ENCODE measurements around the gene IFT122.
"Not testable (repeated sequence)": the region's sequence is repeated elsewhere in the genome, so short reads cannot be mapped to it uniquely, and the experiment has no call there.

Gene IFT122

DNA sequence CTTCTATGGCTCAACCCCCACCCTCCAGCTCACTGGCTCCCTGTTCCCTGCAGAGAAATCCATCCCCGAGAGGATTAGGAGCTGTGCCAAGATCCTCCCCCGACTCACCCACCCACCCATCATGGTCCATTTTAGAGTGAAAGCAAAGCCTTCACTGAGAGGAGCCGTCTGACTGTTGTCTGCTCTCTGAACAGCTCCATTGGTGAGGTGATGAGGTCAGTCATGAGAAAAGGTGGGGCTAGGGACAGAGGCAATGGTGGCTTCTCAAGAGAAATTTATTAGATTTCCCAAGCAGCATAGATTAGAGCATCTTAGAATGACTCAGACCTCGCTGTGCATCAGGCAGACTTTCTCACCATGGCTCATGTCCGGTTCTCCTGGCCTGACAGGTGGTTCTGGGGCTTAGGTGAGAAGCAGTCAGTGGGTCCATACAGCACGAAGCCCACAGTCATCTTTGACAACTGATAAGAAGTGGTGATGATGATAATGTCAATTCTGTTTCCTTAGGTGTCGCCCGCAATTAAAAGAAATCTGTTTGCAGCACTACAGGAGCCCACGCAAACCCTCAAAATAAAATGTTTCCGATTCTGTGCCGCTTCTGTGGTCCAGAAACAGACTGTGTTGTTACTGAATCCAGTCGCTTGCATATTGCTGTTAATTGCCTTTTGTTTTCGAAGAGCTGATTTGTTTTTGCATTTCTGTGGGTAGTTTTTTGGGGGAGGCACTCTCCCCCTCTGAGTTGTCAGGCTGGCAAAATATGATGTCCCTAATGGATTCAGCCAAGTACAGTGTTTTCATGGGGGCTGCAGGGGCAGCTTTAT is 63.7 kb downstream of the IFT122 start:
- in situ Hi-C loops (cut with HindIII; ENCODE audit: low pct_unique_long_range_greater_than_20kb, low sequenced_read_pairs): no loop called here
- DNase-seq (ENCODE audit: low read depth in 1 of 2, low spot score in 1 of 2): no peak
- no peak for TF ChIP-seq JUND (IDR thresholded peaks at IDR 0.05; ENCODE audit: low read depth)

DNA sequence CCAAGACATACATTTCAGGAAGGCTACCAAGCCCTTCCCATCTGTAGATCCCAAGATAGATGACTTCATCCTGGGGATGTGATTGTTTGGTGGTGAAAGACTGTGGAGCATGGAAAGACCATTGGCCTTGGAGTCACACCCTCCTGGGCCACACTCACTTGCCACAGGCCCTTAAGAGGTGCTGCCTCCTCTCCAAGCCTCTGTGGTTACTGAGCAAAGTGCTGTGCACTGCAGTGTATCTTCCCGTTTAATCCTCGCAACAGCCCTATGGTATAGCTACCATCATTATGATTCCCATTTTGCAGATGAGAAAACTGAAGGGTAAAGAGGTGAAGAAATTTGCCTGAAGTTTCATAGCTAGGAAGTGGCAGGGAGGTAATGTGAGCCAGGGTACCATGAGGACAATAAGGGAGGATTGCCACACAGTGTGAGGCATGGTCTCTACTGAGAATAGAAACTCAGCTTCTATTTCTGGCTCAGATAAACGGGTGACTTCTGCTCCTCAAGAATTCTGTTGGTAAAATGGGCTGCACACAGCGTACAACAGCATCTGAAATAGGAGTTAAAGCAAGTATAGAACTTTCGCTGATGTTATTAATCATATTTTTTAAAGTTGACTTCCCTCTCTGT is 64.6 kb downstream of the IFT122 start:
- no peak for TF ChIP-seq JUND (IDR thresholded peaks at IDR 0.05; ENCODE audit: low read depth)
- in situ Hi-C loops (cut with HindIII; ENCODE audit: low pct_unique_long_range_greater_than_20kb, low sequenced_read_pairs): no loop called here
- DNase-seq (ENCODE audit: low read depth in 1 of 2, low spot score in 1 of 2): no peak

DNA sequence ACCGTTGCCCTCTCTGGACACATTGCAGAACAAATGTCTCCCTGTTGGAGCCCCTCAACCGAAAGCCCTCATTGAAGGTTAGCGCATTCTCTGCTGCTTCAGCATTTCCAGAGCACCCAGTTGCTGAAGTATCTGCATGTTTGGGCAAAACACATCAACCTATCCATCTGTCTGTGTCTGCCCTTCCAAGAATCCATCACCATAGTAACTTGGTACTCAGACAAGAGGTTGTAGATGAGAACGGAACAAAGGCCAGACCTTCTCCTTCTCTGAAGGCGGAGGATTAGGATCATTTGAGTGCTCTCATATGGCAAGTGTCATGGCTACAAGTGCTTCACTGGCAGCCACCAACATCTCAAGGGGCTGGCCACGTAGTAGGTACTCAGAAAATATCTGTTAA is 65.3 kb downstream of the IFT122 start:
- in situ Hi-C loops (cut with HindIII; ENCODE audit: low pct_unique_long_range_greater_than_20kb, low sequenced_read_pairs): no loop called here
- no peak for TF ChIP-seq JUND (IDR thresholded peaks at IDR 0.05; ENCODE audit: low read depth)
- no peak for DNase-seq (ENCODE audit: low read depth in 1 of 2, low spot score in 1 of 2)

DNA sequence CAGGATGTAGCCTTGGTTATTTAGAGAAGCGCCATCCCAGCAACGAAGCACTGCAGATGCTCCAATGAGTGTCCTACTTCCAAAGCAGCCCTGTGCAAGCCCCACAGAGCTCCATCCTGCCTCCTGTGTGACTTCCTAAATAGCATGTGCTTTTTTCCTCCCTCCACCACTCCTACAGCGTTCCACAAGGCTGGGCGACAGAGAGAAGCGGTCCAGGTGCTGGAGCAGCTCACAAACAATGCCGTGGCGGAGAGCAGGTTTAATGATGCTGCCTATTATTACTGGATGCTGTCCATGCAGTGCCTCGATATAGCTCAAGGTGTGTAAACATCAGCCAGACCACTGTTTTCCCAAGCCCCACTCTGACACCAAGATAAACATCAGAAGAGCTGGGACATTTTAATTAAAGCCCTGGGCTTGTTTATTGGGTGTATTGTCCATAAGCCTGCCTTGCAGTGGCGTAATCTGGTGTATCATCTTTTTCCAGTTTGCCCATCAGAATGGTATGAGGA is 66.3 kb downstream of the IFT122 start:
- in situ Hi-C loops (cut with HindIII; ENCODE audit: low pct_unique_long_range_greater_than_20kb, low sequenced_read_pairs): no loop called here
- TF ChIP-seq JUND (IDR thresholded peaks at IDR 0.05; ENCODE audit: low read depth): peak; percentile 82; the same call in 1 of the 2 replicates
- peak in 1 of 2 experiments; percentile 96 for DNase-seq (ENCODE audit: low read depth in 1 of 2, low spot score in 1 of 2)

DNA sequence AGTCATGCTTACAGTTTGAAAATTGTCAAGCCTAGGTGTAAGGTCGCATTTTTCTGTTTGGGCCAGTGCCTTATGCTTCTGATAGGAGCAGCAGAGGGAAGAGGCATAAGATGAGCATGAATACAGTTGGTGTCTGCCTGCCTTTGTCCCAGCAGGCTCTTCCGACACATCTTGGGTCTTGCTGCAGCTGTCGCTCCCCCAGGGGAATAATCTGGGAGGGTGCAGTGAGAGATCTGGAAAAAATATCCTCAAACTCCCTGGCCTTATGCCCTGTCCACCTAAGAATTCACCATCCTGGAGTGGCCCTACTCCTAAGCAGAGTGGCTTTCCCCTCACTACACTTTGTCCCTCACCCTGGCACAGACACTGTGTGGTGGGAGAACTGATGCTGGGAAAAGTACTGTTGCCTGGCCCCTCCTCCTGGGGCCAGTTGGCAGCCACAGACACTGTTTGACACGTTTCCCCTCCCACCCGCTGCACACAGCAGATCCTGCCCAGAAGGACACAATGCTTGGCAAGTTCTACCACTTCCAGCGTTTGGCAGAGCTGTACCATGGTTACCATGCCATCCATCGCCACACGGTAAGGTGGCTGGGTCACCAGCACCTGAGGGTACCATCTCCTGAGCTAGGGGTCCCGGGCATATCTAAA is 67.3 kb downstream of the IFT122 start:
- DNase-seq (ENCODE audit: low read depth in 1 of 2, low spot score in 1 of 2): peak in 1 of 2 experiments; percentile 71
- no peak for TF ChIP-seq JUND (IDR thresholded peaks at IDR 0.05; ENCODE audit: low read depth)
- in situ Hi-C loops (cut with HindIII; ENCODE audit: low pct_unique_long_range_greater_than_20kb, low sequenced_read_pairs): no loop called here

DNA sequence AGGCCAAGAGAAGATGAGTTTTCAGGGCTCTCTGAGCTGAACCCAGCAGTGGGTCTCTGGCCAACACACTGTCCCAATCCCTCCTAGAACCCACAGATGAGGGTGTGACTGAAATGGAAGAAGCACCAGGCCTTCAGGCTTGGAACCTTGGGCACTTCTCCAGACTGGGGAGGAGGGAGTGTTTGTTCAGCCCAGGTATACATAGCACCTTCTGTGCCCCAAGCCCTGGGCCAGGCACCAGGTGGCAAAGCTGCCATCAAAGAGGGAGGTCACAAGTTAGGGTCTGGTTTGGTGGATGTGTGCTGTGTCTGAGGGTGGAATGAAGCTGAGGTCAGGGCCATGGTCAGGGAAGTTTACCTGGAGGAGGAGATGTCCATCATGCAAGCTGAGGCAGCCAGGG is 72.6 kb downstream of the IFT122 start:
- TF ChIP-seq JUND (IDR thresholded peaks at IDR 0.05; ENCODE audit: low read depth): no peak
- in situ Hi-C loops (cut with HindIII; ENCODE audit: low pct_unique_long_range_greater_than_20kb, low sequenced_read_pairs): no loop called here
- peak in 1 of 2 experiments; percentile 93 for DNase-seq (ENCODE audit: low read depth in 1 of 2, low spot score in 1 of 2)

DNA sequence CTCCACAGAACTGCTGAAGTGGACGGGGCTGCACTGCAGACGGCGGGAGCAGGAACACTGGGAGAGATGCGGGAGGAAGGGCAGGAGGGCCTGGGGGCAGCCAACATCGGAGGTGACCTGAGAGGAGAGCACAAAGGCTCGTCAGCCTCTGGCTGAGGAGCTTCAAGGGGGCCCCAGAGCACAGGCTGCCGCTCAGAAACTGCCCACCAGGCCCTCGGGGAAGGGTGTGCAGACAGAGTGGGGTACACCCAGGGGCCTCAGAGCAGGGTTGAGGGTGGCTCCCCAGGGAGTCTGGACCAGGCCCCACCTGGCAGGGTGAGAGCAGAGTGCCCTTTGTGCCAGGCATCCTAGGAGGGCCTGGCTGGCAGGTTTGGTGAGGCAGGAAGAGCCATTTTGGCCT is 73.7 kb downstream of the IFT122 start:
- TF ChIP-seq JUND (IDR thresholded peaks at IDR 0.05; ENCODE audit: low read depth): no peak
- in situ Hi-C loops (cut with HindIII; ENCODE audit: low pct_unique_long_range_greater_than_20kb, low sequenced_read_pairs): no loop called here
- DNase-seq (ENCODE audit: low read depth in 1 of 2, low spot score in 1 of 2): no peak

DNA sequence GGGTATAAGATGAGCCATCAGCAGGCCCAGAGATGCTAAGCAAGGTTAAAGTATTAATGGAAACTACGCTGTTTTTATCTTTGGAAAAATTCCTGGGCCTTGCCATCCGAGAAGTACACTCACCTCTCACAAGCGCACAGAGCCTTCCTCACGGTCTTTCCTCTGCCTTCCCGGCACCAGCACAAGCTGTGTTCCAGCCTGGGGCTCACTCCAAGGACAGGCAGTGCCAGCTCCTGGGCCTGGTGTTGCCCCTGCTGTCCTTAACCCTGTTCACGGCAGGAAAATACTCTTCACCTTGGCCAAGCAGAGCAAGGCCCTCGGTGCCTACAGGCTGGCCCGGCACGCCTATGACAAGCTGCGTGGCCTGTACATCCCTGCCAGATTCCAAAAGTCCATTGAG is 74.1 kb downstream of the IFT122 start:
- in situ Hi-C loops (cut with HindIII; ENCODE audit: low pct_unique_long_range_greater_than_20kb, low sequenced_read_pairs): no loop called here
- DNase-seq (ENCODE audit: low read depth in 1 of 2, low spot score in 1 of 2): no peak

DNA sequence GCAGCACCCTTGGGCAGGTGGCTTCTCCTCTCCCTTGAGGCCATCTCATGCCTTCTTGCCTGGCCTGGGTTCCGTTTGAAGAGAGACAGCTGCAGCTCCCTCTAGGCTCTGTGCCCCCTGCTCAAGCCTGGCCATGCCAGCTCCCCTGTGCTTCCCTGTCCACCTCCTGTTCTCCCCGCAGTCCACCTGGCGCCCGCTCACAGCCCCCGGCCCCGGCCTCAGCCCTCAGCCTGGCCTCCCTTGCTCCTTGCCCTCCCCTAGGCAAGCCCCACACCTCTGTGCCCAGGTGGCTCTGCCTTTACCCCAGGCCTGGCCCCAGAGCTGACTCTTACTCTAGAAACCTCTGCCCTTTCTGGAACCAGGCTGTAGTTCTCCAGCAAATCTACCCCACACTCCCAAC is 74.5 kb downstream of the IFT122 start:
- TF ChIP-seq JUND (IDR thresholded peaks at IDR 0.05; ENCODE audit: low read depth): no peak
- no peak for DNase-seq (ENCODE audit: low read depth in 1 of 2, low spot score in 1 of 2)
- in situ Hi-C loops (cut with HindIII; ENCODE audit: low pct_unique_long_range_greater_than_20kb, low sequenced_read_pairs): no loop called here

More for the DNA sequence above, 74.1 kb downstream of the IFT122 start:
- TF ChIP-seq JUND (IDR thresholded peaks at IDR 0.05; ENCODE audit: low read depth): no peak

DNA sequence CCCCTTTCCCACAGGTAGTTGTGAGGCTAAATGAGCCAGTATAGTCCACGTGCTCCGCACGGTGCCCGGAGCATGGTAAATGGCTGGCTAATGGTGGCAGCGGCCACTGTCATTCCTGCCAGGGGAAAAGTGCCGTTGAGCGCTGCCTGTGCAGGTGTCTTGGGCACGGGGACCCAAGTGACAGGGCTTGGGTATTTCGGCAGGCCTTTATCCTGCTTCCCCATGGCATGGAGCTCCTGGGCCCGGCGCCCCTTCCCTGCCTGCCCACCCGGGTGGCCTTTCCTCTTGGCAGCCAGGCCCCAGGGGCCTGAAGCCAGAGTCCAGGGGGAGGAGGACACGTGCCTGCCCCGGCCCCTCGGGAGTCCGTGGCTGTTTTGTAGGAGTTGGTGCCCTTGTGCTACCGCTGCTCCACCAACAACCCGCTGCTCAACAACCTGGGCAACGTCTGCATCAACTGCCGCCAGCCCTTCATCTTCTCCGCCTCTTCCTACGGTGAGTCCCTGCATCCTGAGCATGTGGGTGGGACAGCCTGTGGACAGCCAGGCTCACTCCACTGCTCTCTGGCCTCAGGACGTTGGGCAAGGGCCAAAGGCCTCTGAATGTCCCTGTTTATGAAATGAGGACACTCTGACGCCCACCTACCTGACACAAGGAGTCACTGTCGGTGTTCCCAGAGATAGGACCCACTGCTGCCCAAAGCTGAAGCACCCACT is 75.2 kb downstream of the IFT122 start:
- DNase-seq (ENCODE audit: low read depth in 1 of 2, low spot score in 1 of 2); in situ Hi-C loops (cut with HindIII; ENCODE audit: low pct_unique_long_range_greater_than_20kb, low sequenced_read_pairs): not testable (repeated sequence)

DNA sequence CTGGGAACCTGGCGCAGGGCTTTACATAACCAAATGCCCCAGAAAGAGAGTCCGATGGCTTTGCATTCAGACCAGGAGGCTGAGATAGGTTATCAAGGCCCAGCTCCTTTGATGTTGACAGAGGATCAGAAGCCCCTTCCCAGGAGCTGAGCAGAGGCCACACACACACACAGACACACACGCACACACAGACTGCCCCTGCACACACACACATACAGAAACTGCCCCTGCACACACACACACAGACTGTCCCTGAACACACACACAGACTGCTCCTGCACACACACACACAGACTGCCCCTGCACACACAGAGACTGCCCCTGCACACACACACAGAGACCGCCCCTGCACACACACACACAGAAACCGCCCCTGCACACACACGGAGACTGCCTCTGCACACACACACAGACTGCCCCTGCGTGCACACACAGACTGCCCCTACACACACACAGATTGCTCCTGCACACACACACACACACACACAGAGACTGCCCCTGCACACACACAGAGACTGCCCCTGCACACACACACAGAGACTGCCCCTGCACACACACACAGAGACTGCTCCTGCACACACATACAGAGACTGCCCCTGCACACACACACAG is 75.9 kb downstream of the IFT122 start:
- DNase-seq (ENCODE audit: low read depth in 1 of 2, low spot score in 1 of 2); in situ Hi-C loops (cut with HindIII; ENCODE audit: low pct_unique_long_range_greater_than_20kb, low sequenced_read_pairs): not testable (repeated sequence)

DNA sequence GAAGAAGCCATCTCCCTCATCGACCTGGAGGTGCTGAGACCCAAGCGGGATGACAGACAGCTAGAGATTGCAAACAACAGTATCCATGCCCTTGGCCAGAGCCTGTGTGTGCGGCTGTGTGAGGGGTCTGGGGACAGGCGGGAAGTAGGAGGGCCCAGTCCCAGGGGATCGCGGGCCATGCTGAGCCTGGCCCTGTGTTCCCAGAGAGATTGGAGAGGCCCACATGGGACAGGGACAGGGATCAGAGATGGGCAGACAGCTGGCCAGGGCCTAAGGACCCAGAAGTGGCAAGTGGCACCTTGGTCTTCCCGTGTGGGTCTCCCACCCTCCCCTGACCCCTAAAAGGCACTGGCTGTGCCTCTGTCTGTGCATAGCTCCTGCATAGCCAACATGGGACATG is 77.5 kb downstream of the IFT122 start:
- no peak for DNase-seq (ENCODE audit: low read depth in 1 of 2, low spot score in 1 of 2)
- no peak for TF ChIP-seq JUND (IDR thresholded peaks at IDR 0.05; ENCODE audit: low read depth)
- in situ Hi-C loops (cut with HindIII; ENCODE audit: low pct_unique_long_range_greater_than_20kb, low sequenced_read_pairs): no loop called here

Data from T47D (cell line).